Cardiac fibroblast (primary cell): ENCODE data around the gene HCN1.
A peak's percentile ranks its signal among the peaks of the same experiment; 100 is the strongest.

Experiments used
- DNase-seq, 2 donors: peaks; one replicate each; pipeline versions ENCODE4 v3.0.0 to v3.0.0-alpha.2; 2010; ENCODE audit warnings: low read depth in 2 of 2
- H3K4me3 ChIP-seq, 2 donors: replicated peaks in 1 of 2; 1 replicate in 1 of 2; 2 replicates in 1 of 2; pipeline ENCODE4 v1.5.1; 2011; ENCODE audit warnings: low read depth in 2 of 2, low read length in 2 of 2, mild to moderate bottlenecking in 2 of 2, moderate library complexity in 1 of 2
- CTCF ChIP-seq: IDR thresholded peaks from one replicate; pipeline ENCODE4 v1.5.1; 2011; ENCODE audit warnings: low read depth, mild to moderate bottlenecking, low read length, inconsistent platforms

HCN1 gene

DNA sequence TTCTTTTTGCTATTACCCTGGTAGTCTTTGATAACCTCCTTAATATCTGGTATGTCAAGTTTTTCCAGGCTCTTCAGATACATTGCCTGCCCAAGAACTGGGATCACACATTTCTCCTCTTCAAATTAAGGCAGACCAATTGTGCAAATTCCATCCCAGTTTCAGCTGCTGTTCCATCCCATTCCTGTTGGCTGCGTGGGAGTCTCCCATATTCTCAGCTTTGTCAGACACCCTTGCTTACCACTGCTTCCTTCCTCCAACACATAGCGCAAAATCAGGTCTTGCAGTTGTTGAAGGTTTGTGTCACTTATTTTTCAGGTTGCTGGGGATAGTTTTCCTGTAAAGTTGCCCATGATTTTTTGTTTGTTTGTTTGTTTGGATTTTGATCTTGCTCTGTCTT, 15.2 kb downstream of the HCN1 start:
- DNase-seq = no peak
- no peak overlapping the region for H3K4me3 ChIP-seq
- TF ChIP-seq CTCF = no peak

GRCh38 chr5:45677524-45677923, 18.7 kb downstream of the HCN1 start:
- DNase-seq = no peak
- no peak for TF ChIP-seq CTCF
- no peak overlapping the region for H3K4me3 ChIP-seq

GRCh38 chr5:45672271-45672670, 23.9 kb downstream of the HCN1 start:
- no peak for TF ChIP-seq CTCF
- H3K4me3 ChIP-seq = no peak overlapping the region
- no peak for DNase-seq

- DNase-seq = no peak
- TF ChIP-seq CTCF = no peak
- H3K4me3 ChIP-seq = no peak overlapping the region
Observed at GRCh38 chr5:45648744-45649143, 47.4 kb downstream of the HCN1 start.

- DNase-seq = no peak
- no peak overlapping the region for H3K4me3 ChIP-seq
- TF ChIP-seq CTCF = no peak
Observed at GRCh38 chr5:45643056-45643455, 53.1 kb downstream of the HCN1 start.

DNA sequence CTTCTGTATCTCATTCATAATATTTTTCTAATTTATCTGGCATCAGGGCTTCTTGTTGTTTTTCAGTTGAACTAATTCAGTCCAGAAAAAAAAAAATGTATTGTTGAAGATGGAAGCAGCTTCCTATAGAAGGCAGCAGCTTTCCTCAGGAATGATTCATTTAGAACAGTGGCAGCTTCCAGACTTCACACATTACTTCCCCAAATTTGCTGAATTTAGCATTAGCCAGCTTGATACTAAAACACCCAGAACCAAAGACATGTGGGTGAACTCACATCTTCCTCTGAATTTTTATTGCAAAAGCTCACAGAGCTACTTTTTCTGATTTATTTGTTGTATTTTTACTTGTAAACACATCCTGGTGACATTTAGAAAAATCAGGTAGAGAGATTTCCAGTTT, 53.8 kb downstream of the HCN1 start:
- DNase-seq = no peak
- no peak overlapping the region for H3K4me3 ChIP-seq
- no peak for TF ChIP-seq CTCF

- no peak overlapping the region for H3K4me3 ChIP-seq
- no peak for TF ChIP-seq CTCF
- peak in 1 of 2 donors; percentile 0 for DNase-seq
Observed at GRCh38 chr5:45639040-45639439, 57.1 kb downstream of the HCN1 start.
